HG02970 (cell line): ENCODE data around the gene GLI1.
"Not testable (repeated sequence)": the region's sequence is repeated elsewhere in the genome, so short reads cannot be mapped to it uniquely, and the experiment has no call there.

Source experiments
- ATAC-seq: cut with Tn5 transposase; IDR thresholded peaks from one replicate; pipeline ENCODE4 v1.9.1; 2021; ENCODE audit warnings: mild to moderate bottlenecking, moderate library complexity, moderate number of reproducible peaks; ENCODE audit not compliant: unreplicated experiment, low FRiP score

GLI1 gene

GRCh38 chr12:57491393-57492280 is 32.1 kb downstream of the GLI1 start:
- no peak for ATAC-seq

- not testable (repeated sequence) for ATAC-seq
Measured at GRCh38 chr12:57495051-57495701, 35.6 kb downstream of the GLI1 start.

GRCh38 chr12:57496822-57497221 is 37.2 kb downstream of the GLI1 start:
- ATAC-seq: no peak

GRCh38 chr12:57497223-57498131 is 37.9 kb downstream of the GLI1 start:
- ATAC-seq: no peak

- no peak for ATAC-seq
Measured at GRCh38 chr12:57498132-57498502, 38.5 kb downstream of the GLI1 start.

- ATAC-seq: no peak
Measured at GRCh38 chr12:57498571-57498970, 39.0 kb downstream of the GLI1 start.

GRCh38 chr12:57500213-57500612 is 40.6 kb downstream of the GLI1 start:
- ATAC-seq: no peak

GRCh38 chr12:57502311-57502969 is 42.9 kb downstream of the GLI1 start:
- not testable (repeated sequence) for ATAC-seq

- not testable (repeated sequence) for ATAC-seq
Measured at GRCh38 chr12:57506541-57506940, 47.0 kb downstream of the GLI1 start.

- ATAC-seq: not testable (repeated sequence)
Measured at GRCh38 chr12:57507796-57508195, 48.2 kb downstream of the GLI1 start.

- ATAC-seq: no peak
Measured at GRCh38 chr12:57511161-57511560, 51.6 kb downstream of the GLI1 start.

- no peak for ATAC-seq
Measured at GRCh38 chr12:57511588-57512325, 52.2 kb downstream of the GLI1 start.

GRCh38 chr12:57512665-57513064 is 53.1 kb downstream of the GLI1 start:
- ATAC-seq: no peak

- ATAC-seq: no peak
Measured at GRCh38 chr12:57513266-57513665, 53.7 kb downstream of the GLI1 start.

- not testable (repeated sequence) for ATAC-seq
Measured at GRCh38 chr12:57513677-57514076, 54.1 kb downstream of the GLI1 start.

- ATAC-seq: not testable (repeated sequence)
Measured at GRCh38 chr12:57514246-57514645, 54.7 kb downstream of the GLI1 start.

GRCh38 chr12:57514720-57515407 is 55.3 kb downstream of the GLI1 start:
- ATAC-seq: no peak

GRCh38 chr12:57515408-57515933 is 55.9 kb downstream of the GLI1 start:
- no peak for ATAC-seq
